Measurements from ENCODE around the gene MSI2.

The MSI2 gene

DNA sequence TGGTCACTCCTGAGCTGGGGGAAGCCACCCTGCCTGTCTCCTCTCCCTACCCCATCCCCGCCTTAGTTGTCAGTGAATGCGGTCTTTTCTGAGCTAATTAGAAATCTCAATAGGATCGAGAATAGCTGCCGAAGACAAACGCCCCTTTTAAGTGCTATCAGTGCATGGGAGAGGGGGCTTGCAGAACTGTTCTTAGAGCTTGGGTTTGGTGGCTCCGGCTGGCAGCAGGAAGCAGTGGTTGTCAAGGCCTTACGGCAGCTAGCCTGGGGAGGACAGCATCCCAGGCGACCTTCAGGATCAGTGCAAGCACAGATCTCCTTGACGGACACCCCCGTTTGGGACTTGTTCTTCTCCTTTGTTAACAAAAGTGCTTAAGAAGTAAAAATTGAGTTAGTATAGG, 293.7 kb downstream of the MSI2 start:
- no peak for DNase-seq

DNA sequence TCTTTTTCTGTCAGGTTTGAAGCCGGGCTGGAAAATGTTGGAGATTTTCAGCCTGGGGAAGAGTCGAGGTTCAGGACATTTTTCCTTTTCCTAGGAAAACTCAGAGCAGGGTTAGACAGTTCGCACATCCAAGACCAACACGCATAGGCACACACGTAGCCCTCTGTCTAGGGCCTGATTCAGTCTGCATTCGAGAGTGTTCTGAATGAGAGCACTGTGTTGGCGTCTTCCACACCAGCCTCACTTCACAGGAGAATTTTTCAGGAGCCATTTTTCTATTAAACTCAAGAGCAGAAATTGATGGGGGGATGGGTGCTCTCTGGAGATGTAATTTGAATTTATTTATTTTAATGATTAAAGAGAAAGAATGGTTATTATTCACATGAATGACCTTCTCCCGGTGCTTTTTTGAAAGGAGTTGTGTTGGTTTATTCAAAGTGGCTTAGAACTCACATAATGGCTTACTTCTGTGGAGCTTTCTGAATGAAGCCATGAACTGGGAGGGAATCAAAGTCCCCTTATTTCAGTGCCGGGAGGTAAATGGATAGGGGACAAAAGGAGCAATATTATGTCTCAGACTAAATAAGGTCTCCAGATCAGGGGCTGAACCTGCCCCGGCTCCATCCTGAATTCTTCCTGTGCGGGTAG, 294.5 kb downstream of the MSI2 start:
- no peak for DNase-seq

DNA sequence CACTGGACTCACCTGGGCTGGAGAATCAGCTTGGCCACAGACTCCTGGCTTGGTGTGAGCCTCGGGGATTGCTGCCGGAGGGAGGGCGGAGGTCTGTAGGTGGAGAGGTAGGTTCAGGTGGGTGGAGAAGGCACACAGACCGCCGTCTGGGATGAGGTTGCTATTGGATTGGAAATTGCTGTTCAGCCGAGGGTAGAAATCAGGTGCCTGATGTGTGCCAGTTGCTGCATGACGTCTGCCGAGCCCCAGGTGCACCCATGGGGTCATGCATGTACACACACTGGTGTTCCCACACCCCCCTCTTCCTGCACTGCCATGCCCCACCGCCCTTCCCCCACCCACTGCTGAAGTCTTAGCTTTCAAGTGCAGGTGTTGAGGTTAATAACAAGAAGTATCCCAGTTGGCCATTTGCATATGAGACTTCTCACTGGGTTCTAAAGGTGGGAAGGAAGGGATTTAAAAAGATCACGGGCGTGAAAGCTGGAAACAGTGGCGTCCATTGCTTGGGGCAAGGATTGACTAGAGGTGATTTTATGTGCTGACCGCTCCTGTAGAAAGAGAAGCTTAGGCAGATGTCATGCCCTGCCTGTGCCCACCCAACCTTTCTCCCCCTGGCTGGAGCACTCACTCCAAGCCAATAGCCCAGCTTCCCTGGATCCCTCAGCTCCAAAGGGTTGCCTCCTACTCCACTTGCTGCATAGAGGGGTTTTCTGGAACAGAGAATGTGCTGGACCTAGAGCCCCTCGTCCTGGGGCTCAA, 295.2 kb downstream of the MSI2 start:
- no peak for DNase-seq

DNA sequence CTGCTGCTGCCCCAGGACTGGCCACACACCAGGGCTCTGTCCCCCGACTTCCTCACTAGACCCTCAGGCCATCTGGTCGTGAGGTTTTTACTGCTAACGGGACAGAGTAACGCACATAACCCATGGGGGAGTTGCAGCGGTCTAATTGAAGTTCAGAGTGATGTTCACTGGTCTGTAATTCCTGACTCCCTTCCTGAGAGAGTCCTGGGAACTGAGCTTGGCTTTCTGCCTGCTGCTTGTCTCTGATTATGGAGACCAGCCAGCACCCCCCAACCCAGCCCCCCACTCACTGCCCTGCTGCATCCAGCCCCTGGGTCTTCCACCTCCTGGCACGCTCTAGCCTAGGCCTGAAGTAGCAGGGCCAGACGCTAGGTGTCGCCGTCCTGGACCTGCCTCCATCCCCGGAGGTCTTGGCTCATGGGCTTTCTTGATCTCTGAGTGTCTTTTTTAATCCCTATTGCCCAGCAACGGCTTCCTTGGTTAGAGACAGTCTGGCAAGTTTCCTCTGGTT, 295.8 kb downstream of the MSI2 start:
- peak; percentile 20 for DNase-seq

DNA sequence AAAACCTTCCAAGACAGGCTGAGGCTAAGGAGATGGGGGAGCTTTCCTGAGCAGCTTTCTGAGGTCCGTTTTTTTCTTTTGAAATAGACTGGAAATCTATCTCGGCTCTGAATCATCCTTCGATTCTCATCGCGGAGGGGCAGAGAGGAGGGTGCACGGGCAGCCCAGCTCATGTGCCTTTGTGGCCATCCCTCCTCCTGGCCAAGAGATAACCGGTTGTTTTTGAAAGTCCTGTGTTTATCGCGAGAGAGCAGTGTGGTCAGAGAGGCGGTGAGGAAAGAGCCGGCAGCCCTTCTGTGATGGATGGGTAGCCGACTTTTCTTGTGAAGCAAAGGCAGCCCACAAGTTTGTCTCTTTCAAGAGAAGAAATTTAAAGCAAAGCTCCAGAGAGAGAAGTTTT, 297.2 kb downstream of the MSI2 start:
- DNase-seq, result no peak

DNA sequence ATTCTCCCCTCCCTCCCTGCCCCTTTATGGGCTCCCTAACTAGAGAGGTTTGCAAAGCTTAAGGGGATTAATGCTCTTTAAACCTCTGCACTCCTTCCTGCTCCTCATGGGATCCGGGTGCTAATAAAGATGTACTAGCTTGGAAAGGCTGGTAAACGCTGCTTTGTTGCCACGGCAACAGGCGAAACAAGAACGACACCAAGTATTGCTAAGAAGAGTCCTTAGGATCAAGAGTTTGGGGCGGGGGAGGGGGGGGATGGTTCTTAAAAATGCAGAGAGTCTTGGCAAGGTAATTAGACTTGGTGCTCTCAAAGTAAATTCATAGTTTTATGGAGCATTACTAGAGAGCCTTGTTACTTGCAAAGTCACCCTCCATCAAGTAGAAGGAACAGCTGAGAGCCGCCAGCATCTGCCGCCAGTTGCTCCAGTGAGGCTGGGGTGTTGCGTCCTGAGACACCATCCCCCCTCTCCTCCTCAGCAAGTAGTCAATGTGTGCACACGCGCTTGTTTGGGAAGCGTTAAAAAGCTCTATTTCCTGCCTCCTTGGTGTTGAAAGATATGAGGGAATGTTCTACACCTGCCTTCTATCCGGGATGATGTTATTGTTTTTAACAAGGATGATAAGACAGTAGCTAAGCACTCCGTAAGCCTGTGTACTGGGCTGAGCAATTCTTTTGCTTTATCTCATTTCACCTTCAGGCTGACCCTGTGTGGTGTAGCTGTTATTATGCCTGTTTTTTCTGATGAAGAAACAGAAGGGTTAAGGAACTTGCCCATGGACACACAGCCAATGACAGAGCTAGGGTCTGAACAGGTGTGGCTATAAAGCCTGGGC, 297.9 kb downstream of the MSI2 start:
- peak; percentile 96 for DNase-seq

DNA sequence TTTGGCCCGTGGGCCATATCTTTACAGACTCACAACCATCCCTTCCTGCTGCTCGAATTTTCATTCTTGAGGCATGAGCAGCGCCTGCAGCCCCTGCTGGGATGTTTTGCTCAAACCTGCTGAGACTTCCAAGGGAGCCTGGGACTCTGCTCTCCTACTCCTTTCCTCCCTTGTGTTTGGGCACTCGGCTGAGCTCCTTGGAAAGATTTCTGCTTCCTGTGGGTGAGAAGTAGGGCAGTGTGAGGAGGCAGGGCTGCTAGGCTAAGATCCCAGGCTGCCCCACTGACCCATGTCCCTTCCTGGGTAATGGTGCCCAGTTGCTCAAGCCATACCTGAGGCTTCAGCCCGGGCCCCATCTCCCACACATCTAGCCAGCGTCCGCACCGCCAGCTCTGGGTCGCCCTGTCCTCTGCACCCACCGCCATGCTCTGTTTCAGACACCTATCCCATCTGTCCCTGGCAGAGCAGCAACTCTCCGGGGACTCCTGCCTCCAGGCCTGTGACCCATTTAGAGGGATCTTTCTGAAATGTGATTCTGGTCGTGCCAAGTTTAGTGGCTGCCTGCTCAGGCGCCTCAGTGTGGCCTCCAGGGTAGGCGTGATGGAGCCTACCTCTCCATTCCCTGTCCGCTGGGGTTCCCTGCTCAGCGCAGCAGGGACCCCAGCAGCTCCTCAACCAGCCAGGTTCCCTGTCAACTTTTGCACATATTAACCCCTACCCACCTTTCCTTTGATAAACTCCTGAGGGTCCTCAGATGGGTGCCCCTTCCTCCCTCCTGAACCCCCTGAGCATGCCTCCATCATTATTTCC, 298.7 kb downstream of the MSI2 start:
- peak; percentile 13 for DNase-seq

DNA sequence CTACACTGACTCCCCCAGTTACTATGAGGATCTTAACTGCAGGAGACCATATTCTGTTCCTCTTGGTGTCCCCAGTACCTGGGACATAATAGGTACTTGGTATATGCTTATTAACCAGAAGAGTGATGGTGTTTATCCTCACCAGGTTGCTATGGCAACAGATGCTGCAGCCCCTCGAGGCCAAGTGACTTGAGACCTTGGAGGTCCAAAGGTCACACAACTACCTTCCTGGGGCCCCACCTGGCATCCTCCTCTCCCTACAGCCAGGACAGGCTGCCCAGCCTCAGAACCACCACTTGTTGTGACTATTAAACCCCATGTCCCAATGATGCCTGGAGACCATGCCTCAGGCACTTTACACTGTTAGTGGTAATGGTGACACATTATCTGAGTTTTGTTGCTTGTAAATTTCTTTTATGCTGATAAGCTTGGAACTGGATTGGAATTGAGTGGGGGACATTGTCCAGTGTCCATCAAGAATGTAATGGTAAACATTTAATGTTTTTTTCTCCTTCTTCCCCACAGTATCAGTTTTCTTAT, 299.4 kb downstream of the MSI2 start:
- no peak for DNase-seq

DNA sequence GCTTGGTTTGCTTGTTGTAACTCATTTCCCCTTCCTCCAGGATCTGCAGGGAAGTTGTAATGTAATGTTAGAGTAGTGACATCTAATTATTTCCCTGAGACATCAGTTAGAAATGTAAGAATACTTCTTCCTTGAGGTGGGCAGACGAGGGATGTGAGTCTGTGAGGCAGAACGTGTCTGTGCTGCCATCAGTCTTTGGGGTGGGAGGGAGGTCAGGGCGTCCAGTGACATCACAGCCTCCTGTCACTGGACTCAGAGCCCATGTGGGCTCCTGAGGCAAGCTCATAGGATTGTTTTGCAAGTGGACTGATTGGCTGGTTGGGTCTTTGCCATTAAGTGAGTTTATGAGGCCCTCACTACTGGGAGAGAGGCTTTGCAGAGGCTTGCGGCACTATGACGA, 300.0 kb downstream of the MSI2 start:
- DNase-seq, result no peak

DNA sequence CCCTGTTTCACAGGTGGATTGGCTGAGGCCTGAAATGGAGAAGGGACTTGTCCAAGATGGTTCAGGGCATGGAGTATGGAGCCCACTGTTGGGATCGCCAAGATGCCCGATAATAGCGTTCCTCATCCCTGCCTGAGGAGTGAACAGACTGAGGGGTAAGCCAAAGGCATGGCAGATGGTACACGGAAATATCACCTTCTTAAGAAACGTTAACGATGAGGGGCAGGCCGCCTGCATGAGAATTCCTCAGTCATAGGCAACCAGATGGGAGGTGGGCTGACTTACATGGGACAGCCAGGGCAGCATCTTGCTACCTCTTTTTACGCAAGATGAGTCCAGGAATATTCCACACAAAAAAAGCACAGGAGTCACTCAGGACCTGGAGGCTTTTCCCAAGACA, 300.7 kb downstream of the MSI2 start:
- no peak for DNase-seq

DNA sequence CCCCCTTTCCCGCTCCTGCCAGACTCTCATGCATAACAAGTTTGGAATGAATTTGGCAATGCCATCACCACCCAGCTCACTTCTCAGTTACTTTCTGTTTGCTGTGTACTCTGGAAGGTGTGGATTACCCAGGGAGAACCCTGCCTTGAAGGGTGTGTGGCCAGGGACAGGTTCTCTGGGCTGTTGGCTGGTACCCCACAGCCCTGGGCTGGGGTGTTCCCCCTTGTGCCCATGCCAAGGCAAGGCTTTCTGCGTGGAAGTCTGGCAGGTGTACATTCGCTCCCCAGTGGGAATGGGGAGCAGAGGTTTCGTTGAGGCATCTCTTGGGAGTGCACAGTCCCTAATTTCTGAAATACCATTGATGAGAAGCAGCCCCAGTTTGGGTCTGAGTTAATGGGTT, 301.1 kb downstream of the MSI2 start:
- DNase-seq, result no peak

DNA sequence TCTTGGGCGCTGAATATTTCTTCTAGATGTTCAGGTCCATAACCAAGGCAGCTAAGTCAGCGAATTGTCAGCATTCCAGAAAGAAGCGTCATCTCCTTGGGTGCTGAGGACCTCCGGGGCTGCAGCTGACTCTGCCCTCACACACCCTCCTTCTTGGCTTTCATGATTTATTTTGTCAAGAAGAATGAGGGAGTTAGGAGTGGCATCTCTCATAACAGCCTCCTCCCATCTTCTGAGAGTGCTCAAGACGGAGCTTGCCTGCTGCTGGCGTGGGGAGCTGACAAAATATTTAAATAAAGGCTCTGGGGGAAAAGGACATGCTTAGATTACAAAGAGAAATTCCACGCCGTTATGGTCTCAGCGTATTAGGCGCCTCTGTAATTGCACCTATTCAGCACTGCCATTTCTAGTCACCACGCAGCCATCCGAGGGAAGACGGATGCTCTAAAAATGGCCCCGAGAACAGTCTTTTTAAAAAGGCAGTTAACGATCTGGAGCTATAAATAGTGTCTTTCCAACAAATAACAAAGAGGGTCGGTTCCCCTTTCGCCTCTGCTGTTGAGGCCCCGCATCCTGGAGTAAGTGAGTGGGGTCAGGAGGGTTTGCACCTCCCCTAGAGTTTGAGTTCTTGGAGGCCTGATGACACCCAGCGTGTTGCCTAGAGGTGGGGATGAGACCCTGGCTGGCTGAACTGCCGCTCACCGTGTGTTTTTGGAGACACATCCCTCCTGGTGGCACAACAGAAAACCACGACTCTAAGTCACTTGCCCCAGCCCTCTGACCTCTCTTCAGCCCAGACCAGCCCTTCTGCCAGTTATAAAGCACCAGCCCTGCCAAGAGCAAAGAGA, 301.7 kb downstream of the MSI2 start:
- DNase-seq, result peak; percentile 68

DNA sequence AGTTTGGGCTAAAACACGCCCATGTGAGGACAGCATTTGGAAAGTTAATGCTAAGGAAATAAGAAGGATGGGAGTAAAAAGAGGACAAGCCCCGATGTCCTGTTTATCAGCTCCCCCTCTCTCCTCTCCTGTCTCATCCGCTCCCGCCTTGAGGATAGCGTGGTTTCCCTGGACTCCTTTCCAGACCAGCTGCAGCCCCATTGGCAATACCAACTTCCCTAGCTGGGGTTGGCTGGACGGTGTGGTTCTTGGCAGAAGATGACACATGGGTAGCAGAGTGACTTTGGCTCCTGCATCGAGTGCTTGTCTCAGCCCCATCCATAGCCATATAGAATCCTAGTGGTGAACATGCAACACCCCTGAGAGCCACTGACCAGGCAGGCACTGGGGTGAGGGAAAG, 302.9 kb downstream of the MSI2 start:
- no peak for DNase-seq

DNA sequence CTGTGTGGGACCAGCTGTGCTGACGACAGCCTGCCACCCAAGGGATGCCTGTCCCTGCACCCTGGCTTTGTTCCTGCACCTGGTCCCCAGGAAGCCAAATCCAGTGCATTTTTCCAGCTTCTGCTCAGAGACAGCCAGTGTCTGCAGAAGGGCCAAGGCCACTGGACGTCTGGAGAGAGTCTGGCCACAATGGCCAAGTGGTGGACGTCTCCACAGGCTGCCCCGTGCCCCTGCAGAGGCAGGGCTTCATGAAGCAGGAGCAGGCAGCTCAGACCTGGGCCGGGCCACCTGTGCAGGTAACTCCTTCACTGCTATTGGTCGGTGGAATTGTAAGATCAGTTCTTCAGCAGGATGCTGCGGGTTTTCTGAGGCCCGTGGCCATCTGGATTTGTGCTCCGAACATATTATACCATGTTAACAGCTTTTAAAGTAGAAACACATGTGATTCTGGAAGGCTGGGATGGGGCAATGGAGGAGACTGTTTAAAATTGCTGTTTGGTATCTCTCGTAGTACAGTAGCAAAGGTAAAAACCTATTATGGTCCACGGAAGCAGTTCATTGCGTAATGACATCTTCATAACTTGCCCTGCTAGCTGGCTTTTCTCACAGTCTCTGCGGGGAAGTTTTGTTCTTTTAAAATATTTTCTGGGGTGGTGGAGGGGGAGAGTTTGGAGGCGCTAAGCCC, 303.5 kb downstream of the MSI2 start:
- DNase-seq, result no peak

DNA sequence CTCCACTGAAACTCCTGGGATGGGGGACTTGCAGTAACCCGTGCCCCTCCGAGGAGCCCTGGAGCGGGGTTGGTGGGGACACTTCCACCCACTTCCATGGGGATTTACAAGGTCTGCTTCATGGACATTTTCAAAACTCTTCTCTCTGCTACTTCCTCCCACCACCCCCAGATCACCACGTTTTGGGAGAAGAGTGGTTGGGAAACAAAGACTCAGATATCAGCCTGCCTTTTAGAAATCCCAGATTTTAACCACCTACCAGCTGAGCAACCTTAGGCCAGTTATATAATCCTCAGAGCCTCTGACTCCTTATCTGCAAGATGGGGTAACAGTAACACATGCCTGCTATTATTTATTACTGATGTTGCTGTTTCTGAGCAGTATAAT, 304.0 kb downstream of the MSI2 start:
- no peak for DNase-seq

DNA sequence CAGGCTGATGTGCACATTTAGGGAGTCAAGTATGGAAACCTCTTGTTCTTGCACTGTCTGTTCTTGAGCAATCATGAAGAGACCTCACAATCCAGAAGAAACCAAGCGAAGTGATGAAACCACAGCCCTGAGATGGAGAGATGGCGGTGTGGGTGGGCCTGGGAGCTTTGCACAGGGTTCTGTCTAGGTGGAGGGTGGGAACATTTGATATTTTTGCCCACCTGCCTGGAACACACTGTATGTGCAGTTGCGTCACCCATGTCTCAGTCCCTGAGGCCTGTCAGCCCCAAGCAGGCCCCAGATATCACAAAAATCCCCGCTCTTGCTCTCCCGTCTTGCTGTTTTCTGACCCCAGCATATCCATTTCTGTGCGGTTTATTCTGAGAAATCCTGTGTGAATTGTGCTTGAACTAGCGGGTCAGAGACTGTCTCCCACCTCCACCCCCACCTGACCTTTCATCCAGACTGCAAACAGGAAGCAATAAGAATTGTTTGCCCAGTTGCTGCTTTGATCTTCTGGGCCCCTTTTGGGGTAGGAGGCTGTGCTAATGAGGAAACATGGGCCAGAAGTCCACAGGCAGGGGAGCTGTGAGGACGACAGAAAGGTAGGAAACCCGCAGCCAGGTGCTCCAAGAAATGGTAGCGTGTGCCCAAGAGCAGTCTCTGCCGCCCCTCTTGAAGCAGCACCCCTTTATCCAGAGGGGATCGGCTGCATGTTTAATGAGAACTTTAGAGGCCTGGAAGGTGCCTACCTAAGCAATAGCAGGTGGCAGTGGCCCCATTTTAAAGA, 304.9 kb downstream of the MSI2 start:
- DNase-seq, result no peak

DNA sequence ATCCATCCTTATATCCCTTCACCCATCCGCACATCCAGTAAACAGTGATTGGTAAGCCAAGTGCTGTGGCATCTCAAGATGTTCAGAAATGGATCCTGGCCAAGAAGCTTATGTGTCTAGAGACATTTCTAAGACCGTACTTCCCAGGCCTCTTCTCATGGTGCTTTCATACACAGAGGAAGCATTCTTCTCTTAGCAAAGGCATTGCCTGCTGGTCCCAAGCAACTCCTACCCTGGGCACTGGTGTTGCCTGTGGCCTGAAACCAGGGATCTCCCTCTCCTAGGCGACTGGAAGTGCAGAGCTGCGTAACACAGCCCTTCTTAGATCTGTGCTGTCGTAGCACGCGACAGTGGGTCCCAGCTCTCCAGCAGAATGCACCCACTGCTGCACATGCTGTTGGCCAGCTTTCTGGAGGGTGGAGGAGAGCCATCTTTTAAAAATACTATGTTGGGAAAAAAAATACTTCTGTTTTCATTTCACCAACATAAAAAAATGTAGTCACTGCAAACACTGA, 305.9 kb downstream of the MSI2 start:
- peak; percentile 25 for DNase-seq

DNA sequence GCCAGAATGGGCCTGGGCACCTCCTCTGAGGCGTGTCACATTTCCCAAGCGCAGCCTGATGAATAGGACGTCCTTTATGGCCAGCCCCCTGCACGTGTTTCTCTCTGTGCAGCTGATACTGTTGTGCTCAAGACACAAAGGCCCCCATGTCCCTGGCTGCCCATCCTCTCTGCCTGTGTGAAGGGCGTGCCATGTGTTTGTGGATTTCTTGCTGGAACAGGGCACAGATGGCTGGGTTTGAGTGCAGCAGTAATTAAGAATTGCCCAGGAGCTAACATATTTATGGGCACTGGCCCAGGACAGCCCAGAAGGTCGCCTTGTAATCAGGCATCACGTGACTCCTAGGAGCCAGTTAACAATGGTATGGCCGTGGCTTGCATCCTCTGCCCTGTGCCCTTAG, 307.6 kb downstream of the MSI2 start:
- DNase-seq, result peak; percentile 8

DNA sequence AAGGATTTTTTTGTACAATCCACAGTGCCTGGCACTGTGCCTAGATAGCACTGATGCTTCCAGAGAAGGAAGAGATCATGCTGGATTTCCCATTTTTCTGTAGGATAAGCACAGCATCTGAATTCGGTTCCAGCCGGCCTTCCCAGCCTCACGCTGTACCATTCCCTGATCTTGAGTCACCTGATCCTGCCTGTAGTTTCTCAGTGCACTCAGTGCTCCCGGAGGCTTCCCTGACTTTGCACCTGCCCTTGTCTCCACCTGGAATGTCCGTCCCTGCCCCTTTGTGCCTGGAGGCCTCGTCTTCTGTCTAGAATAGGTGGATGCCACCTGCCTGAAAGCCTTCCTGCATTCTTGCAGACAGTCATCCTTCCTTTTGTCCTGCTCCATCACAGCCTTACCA, 308.9 kb downstream of the MSI2 start:
- DNase-seq, result peak; percentile 21

DNA sequence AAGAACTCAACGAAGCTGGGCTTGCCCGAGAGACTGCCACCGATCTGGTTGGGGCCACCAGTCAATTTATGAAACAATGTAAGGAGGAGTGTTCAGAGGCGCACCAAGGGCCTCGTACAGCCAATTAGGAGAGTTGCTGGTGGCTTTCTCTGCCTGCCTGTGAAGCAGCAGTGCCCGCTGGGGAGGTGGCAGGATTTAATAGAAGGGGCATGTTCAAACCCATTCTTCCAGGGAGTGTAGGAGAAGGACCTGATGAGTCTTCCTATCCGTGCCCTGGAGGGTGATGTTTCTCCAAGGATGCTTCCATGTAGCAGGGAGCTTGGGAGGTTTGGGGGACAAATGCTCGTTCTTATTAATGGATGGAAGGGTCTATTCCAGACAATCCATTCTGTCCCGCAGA, 310.4 kb downstream of the MSI2 start:
- DNase-seq, result peak; percentile 67

Data from DMS79 treated with DMSO at 0.1 percent for 48 hours (cell line).